HG03520 (cell line): Measurements from ENCODE around the gene SORCS2.

ENCODE experiments used
- ATAC-seq: cut with Tn5 transposase; IDR thresholded peaks from one replicate; pipeline ENCODE4 v1.9.1; 2021; ENCODE audit warnings: mild to moderate bottlenecking, moderate library complexity; ENCODE audit not compliant: unreplicated experiment

Gene SORCS2

DNA sequence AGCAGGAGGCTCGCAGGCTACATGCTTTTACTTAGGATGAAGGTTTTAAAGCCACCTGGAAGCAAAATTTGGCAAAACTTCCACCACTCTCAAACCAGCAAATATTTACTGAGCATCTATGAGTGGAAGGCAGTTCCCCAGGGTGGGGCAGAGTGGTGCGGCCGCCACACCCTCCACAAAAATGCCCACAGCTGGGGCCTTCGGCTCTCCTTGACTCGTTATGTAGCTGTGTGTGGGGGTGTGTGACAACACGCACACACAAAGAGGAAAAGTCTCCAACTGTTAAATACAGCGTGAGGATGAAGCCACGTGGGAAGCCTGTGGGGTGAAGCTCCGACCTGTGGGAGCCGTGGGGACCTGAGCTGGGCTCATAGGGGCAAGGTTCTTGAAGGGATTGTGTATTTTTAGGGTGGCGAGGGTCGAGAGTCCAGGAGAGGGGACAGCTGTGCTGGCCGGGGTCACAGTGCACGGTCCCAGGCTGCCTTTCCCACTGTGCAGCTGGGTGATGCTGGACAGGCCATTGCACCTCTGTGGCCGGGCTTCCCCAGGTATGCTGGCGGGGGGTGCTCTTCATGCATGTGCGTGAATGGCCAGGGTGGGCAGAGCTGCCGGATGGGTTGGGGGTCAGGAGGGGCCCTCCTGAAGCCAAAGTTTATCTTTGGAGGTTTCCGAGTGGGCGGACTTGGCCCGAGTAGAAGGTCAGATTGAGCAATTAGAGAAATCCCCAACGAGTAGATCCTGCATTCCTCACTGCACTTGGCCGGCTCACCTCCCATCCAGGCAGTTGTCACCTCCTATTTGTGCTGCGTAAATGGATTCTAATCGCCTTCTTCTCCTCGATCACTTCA lies 25.4 kb downstream of the SORCS2 start:
- no peak for ATAC-seq

GRCh38 chr4:7218686-7219085 lies 26.3 kb downstream of the SORCS2 start:
- no peak for ATAC-seq

DNA sequence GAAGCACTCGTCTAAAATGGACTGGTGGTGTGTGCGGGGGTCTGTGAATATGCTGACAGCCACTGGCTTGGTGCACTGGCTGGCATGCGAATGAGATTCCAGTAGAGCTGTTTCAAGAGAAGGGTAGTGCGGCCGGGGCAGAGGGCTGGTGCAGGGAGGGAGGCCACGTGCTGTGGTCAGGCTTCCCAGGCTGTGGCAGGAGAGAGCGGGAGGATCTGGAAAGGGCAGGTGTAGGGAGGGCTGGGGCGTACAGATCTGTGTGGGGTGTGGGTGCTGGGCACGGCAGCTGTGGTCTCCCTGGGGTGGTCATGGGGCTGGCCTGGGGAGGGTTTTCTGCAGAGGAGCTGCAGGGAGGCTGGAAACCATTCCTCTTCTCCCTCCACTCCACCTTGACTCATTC lies 30.2 kb downstream of the SORCS2 start:
- no peak for ATAC-seq

- ATAC-seq = no peak
These were observed 31.2 kb downstream of the SORCS2 start for GRCh38 chr4:7223541-7223940.

- ATAC-seq = no peak
These were observed 31.7 kb downstream of the SORCS2 start for GRCh38 chr4:7224001-7224400.

- ATAC-seq = no peak
These were observed 32.7 kb downstream of the SORCS2 start for GRCh38 chr4:7224878-7225533.

DNA sequence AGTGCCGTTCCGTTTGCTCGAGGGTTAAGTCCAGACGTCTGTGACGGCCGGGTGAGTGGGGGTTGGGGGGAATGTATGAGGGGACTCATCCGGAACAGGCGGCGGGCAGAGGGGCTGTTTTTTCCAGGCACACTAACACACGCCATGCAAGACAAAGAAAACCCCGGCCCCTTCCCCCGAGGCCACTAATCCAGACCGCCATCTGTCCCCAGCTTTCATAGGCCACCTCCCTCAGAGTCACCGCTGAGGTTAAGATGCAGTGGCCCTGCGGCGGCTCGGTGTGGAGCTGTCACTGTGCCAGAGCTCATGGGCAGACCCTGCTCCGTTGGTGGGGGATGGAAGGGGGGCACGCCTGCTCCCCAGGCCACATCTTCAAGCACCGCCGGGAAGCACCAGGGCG lies 34.1 kb downstream of the SORCS2 start:
- no peak for ATAC-seq

GRCh38 chr4:7227008-7227407 lies 34.7 kb downstream of the SORCS2 start:
- ATAC-seq = no peak

DNA sequence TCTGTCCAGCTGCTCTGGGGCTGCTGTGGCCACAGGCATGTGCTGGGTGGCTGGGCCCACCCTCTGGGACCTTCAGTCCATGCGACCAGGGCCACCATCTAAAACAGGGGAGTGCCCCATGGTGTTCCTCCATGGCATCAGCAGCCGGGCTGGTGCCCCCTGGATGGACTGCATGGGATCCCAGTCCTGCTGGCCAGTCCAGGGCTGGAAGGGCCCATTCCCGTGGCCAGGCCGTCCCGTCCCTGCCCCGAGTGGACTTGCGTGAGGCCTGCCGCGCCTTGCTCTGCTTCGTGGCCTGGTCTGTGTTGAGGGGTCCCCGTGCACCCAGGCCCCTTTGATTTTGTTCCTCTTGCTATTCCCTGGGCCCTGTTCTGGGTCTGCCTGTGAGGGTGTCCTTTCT lies 36.4 kb downstream of the SORCS2 start:
- no peak for ATAC-seq

DNA sequence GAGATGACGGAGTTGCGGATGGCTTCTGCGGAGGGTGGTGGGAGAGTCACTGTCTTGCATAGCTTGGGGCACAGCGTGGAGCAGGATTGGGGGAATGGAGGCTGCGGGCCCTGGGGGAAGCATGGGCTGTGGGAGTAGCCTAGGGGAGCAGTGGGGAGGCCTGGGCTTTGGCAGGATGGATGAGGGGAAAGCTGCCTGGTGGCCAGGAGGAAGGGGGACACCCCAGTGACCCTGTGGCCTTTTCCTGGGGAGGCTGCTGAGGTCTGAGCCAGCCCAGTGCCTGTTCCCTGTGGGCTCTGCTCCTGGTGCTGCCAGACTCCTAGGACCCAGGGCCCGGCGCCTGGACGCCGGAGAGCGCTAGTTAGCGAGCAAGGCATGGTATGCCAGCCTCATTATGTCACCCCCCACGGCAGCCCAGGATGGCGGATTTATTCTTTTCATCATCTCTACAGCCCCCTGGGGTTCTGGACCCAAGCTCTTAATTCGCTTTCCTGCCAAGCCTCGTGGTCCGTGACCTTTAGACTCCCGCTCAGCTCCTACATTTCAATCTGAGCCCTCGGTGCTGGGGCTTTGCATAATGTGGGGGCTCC lies 39.8 kb downstream of the SORCS2 start:
- no peak for ATAC-seq

DNA sequence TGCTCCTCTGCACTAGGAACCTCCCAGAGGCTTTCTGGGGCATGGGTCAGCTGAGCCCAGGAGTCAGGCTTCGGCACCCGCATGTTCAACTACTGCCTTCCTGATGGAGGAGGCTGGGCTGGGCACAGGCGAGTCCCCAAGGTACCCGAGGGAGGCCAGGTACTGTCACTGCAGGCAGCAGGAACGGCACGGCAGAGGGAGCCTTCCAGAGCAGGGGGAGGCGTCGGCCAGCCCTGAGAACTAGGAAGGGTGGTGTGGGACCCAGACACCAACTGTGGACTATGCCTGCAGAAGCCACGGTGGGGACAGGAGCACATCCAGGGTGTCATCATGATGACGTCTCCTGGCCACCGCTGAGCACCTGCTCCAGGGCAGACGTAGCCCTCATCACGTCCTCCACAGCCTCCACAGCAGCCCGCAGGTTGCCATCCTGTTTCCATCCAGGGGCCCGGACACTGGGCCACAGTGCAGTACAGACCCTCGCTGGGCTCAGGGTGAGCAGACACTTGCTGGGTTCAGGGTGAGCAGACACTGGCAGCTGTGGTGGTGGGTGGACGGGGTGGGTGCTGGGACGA lies 40.8 kb downstream of the SORCS2 start:
- ATAC-seq = no peak

- ATAC-seq = no peak
These were observed 41.3 kb downstream of the SORCS2 start for GRCh38 chr4:7233601-7234000.

- ATAC-seq = no peak
These were observed 42.2 kb downstream of the SORCS2 start for GRCh38 chr4:7234355-7235029.

GRCh38 chr4:7235030-7235380 lies 42.7 kb downstream of the SORCS2 start:
- no peak for ATAC-seq

GRCh38 chr4:7236847-7237246 lies 44.5 kb downstream of the SORCS2 start:
- ATAC-seq = no peak

GRCh38 chr4:7237873-7238272 lies 45.5 kb downstream of the SORCS2 start:
- no peak for ATAC-seq

DNA sequence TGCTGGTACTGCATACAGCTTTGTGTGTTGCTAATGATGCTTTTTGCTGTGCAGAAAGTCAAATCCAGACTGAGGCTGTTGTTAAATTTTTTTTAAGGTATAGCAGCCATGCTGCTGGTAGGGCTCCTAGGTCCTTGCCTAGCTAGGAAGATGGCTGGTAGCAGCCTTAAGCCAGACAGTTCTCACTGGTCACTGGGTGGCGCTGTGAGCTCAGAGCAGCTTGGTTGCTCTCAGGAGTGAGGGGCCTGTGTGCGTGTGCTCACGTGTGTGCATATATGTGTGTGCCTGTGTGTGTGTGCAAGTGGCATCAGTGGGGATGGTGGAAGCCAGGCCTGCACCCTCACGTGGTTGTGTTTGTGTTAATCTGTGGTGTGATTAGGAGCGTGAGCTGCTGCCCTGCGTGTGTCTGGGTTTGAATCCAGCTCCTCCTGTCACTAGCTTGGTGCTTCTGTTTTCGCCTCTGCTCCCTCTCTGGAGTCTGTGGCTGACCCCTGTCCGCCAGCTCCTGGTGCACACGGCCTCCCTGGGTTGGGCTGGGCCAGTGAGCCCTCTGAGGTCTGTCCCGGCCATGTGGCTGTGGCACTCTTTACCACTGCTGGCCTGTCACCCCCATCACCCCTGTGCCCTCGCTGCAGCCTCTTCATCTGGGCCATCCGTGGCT lies 46.1 kb downstream of the SORCS2 start:
- ATAC-seq = no peak

DNA sequence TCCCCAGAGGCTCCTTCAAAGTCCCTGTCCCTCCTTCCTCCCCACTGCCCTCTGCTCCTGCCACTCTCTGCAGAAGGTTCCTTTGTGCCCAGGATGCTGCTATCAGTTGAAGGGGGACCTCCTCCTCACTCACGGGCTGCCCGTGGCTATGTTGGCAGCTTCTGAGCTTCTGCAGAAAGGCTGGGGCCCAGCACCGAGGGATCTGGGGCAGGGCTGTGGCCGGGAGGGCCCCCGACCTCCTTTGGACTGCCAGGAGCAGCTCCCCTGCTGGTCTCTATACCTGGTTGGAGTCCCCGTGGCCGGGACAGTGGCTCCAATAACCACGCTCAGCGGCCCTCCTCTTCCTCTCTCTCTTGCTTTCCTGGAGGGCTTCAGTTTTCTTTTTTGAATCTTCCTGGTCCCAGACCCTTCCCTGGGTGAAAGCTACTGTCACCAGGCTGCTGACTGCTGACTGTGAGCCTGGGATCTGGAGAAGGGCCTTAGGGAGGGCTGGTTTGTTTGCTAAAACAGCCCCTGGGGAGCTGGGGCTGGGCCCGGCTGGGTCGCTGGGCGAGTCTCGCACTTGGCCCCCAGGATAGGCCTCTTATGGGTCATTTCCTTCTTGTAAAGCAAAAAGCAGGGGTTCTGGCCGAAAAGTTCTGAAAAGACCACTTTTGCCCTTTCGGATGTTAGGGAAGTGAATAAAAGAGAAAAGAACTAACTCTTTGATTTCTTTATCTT lies 46.9 kb downstream of the SORCS2 start:
- ATAC-seq = no peak

GRCh38 chr4:7239844-7240243 lies 47.5 kb downstream of the SORCS2 start:
- ATAC-seq = no peak

- no peak for ATAC-seq
These were observed 48.0 kb downstream of the SORCS2 start for GRCh38 chr4:7240306-7240705.
